Islet precursor cell (in vitro differentiated cells): ENCODE measurements around the gene MLIP.
"Not testable (repeated sequence)": the region's sequence is repeated elsewhere in the genome, so short reads cannot be mapped to it uniquely, and the experiment has no call there.

Experiments used
- DNase-seq: peaks from one replicate; pipeline ENCODE4 v3.0.0-alpha.2; 2018

Gene MLIP, protein sequence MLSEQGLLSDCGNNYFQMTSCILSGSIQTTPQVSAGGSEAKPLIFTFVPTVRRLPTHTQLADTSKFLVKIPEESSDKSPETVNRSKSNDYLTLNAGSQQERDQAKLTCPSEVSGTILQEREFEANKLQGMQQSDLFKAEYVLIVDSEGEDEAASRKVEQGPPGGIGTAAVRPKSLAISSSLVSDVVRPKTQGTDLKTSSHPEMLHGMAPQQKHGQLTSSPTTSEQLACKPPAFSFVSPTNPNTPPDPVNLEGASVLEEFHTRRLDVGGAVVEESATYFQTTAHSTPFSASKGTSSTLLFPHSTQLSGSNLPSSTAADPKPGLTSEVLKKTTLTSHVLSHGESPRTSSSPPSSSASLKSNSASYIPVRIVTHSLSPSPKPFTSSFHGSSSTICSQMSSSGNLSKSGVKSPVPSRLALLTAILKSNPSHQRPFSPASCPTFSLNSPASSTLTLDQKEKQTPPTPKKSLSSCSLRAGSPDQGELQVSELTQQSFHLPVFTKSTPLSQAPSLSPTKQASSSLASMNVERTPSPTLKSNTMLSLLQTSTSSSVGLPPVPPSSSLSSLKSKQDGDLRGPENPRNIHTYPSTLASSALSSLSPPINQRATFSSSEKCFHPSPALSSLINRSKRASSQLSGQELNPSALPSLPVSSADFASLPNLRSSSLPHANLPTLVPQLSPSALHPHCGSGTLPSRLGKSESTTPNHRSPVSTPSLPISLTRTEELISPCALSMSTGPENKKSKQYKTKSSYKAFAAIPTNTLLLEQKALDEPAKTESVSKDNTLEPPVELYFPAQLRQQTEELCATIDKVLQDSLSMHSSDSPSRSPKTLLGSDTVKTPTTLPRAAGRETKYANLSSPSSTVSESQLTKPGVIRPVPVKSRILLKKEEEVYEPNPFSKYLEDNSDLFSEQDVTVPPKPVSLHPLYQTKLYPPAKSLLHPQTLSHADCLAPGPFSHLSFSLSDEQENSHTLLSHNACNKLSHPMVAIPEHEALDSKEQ

GRCh38 chr6:54111341-54112045, at the start of gene MLIP:
Gene MLIP (plus strand): TSS chr6:54111443. CDS start chr6:54111480, 37 bp downstream.
- no peak for DNase-seq

- DNase-seq, result no peak
Observed at GRCh38 chr6:54063228-54063539, 48.1 kb upstream of the MLIP start.

DNA sequence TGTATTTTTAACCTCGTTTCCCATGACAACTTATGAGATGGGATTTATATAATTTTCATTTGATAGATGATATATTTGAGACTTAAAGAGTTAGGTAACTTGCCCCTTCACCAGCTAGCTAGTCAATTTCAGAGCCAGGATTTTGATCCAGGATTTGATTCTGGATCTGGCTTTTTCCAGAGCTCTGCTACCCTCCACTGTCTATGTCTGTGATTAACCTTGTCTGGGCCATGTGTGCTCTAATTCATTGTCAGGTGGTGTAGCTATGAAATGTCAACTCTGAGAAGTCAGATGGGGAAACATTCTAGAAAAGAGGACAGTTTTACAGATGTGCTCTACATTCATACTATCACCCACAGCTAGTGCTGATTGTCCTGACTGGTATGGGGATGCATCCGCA, 42.5 kb upstream of the MLIP start:
- DNase-seq, result no peak

DNA sequence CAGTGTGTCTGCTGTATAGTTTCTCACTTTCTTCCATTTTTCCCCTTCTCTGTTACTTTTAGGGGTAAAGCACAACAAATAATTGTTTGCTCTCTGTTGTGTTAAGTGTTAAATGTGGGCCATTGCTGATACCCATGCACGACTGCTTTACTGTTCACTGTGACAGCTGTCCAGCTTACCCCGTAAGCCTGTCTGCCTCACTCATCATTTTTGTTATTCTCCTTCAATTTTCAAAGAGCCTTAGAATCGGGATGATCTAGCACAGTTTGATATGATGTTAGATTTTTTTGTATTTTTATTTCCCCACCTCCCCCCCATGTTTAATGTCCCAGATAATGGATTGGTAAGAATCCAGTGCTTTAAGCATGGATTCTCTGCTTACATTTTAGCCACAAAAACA, 41.2 kb upstream of the MLIP start:
- no peak for DNase-seq

DNA sequence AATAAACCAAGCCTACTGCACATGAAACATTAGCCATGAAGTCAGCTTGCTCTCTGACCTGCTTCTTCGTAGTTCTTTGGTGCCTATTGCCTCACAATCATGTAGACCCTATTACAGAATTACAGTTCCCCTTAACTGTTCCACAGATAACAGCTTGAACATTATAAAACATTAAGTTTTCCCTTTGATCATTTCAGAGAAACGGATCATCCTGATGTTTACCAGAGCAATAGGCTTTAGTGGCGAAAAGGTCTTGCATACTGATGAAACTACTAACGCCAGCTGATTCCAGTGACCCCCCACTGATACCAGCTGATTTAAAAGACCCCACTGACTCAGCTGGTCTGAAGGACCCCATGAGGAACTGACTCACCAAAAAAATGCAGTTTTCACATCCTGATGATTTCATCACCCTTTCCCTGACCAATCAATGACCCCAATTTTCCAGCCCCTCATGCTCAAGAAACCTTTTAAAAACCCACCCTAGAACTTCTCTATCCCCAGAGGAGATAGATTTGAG, 39.4 kb upstream of the MLIP start:
- no peak for DNase-seq

- no peak for DNase-seq
Observed at GRCh38 chr6:54072635-54073313, 38.5 kb upstream of the MLIP start.

GRCh38 chr6:54073487-54073886, 37.8 kb upstream of the MLIP start:
- no peak for DNase-seq

DNA sequence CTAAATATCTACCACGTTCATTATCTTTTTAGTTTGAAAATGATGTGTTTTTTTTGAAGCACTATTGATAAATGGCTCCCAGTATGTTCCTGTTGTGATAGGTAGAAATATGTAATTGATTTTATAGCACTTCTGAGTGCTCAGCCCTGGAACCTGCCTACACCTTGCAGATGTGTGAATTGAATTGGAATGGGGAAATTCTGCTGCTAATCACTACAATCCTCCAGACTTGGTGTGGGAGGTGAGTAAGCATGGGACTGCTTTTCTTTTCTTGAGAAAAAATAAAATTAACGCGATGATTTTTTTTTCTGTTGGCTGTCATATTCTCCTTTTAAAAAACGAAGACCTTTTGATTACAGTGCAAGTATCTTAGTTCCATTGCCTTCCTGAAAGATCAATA, 37.1 kb upstream of the MLIP start:
- no peak for DNase-seq

GRCh38 chr6:54074578-54075195, 36.6 kb upstream of the MLIP start:
- DNase-seq, result no peak

- DNase-seq, result no peak
Observed at GRCh38 chr6:54076159-54076789, 35.0 kb upstream of the MLIP start.

- DNase-seq, result not testable (repeated sequence)
Observed at GRCh38 chr6:54081499-54081898, 29.7 kb upstream of the MLIP start.

GRCh38 chr6:54083287-54083686, 28.0 kb upstream of the MLIP start:
- DNase-seq, result no peak

DNA sequence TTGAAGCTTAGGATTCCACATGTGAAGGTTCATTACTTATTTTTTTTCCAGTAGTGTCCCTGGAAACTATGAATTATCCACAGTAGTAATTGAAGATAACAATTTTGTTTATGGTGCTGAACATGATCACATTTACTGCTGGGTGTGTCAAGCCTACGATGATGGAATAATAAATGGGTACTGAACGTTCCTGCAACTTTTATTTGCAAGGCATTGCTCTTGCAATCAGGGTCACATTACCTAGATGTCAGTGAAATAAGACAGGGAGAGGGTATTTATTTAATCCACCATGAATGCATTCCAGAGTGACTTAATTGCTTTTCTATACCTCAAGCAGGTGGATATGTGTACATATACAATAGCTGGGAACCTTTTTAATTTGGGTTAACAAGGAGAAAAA, 27.0 kb upstream of the MLIP start:
- DNase-seq, result no peak

DNA sequence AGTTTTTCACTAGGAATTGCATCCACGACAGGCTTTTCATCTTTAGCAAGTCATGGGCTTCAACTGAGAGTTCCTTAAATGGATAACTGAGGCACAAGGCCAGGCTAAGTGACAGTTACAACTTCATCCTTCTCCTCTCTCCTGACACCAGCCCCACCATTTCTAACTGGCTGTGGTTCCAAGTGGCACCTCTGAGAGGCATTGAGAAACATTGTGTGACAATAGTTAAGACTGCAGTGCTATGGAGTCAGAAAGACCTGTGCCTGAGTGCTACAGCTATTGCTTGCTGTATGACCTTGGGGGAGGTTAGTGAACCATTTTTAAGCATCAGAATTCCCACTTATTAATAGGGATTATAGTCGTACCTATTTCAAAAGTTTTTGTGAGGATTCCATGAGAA, 26.2 kb upstream of the MLIP start:
- DNase-seq, result no peak

DNA sequence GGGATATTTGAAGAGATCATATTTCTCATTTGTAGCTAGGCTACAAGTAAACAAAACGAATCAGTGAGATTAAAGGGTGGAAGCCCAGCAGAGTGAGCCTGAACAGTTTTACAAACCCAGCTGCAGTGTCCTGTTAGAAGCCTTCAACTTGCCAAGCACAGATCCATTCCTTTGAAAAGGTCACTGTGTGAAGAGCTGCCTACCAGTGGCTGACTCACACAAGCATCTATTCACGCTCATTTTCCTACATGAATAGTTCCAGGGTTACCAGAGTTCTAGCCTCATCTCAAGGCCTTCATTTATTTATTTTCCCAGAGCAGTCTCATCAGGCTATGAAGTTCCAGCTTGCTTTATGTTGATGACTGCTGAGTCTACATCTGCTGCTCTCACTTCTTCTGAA, 25.7 kb upstream of the MLIP start:
- DNase-seq, result no peak

DNA sequence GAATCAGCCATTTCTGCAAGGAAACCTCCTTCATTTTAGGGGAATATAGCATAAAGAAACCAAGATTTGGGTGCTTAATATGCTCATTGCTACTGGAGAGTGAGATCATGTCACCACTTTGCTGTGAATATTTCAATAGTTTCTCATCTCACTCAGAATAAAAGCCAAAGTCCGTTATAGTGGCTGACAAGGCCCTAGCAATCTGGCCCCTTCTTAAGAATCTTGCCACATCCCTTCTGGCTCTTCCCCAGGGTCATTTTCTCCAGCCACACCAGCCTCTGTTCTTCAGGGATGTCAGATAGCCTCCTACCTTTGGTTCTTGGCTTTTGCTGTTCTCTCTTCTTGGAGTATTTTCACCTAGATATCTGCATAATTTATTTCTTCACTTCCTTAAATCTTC, 24.8 kb upstream of the MLIP start:
- no peak for DNase-seq

DNA sequence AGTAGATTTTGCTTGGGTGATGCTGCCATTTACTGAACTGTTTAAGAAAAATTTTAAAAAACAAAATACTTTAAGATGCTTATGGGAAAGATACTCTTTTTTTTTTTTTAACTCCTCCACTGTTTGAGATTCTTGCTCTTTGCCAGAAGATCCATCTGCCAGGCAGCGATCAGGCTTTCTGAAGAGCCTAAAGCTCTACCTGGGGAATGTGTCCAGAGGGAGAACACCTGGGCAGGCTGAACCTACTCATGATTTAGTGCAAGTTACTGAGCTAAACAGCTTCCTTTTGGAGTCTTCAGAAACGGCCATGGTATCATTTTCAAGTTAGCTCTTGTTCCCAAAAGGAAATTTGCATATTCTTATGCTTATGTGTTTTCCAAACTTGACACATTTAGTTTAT, 23.5 kb upstream of the MLIP start:
- DNase-seq, result no peak

DNA sequence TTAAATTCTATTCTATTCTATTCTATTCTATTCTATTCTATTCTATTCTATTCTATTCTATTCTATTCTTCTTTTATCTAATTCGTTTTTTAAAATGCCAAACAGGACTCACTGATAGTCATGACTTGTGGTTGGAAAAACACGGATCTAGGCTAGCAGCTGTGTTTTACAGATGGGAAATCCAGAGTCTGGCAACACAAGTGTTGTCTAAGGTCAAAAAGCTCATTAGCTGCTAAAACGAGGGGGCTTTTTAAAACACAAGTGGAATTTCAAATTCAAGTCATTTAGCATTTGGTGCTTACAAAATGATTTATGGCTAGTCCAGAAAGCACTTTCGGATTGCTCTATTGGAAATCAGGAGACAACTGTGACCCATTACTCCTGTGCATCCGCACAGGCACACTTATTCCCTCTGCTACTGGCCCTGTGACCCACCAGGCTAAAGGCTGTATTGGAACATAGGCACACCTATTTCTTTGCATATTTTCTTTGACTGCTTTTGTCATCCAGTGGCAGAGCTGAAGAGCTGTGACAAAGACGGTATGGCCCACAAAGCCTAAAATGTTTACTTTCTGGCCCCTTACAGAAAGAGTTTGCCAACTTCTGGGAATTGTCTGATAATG, 17.8 kb upstream of the MLIP start:
- DNase-seq, result no peak

DNA sequence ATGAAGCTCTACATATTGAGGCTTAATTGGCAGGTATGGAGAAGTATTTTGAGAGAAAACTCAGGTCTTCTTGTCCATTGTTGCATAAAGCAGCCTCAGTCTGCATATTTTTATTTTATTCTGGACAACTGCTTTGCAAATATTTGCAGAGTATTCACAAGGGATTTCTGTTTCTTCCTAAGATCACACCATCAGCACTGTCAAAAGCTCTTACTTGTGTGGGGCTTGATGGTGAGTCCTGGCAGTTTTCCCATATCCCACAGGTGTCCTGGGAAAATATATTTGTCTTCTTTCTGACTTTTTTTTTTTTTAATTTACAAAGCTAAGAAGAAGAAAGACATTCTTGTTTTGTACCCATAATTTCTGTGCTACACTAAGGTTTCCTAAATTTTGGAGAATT, 16.9 kb upstream of the MLIP start:
- no peak for DNase-seq

DNA sequence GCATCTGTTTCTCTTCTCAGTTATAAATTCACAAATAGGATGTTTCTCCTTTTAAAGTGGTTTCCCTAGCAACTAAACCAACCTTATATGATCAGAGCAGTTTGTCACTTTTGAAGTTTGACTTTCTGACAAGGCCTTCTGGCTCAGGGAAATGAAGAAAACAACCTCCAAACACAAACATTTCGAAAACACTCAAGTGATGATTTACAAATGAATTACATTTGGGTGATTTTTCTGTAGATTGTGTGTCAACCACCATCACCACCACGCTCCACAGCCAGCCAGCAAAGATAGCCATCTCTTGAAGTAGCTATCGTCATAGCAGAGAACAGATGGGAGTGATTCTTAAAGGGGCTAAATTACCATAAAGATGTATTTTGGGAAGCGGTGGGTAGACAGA, 16.5 kb upstream of the MLIP start:
- no peak for DNase-seq

- DNase-seq, result no peak
Observed at GRCh38 chr6:54095723-54096122, 15.5 kb upstream of the MLIP start.
